ACC112 (cell line): ENCODE data around the gene SLC16A5.
"Not testable (repeated sequence)": the region's sequence is repeated elsewhere in the genome, so short reads cannot be mapped to it uniquely, and the experiment has no call there.

Source experiments
- H2AFZ ChIP-seq: fragments of 200-600 bp; sonication (generic); one replicate; pipeline ENCODE4 v1.6.0; 2017; ENCODE audit warnings: antibody characterized with exemption, low read length; ENCODE audit not compliant: unreplicated experiment
- H3K27ac ChIP-seq: fragments of 200-600 bp; sonication (generic); 2 replicates; pipeline ENCODE4 v1.5.1; 2014; ENCODE audit warnings: low read depth, mild to moderate bottlenecking, antibody characterized with exemption, low read length, moderate library complexity
- H3K27me3 ChIP-seq: fragments of 200-600 bp; sonication (generic); 2 replicates; pipeline ENCODE4 v1.6.1; 2014; ENCODE audit warnings: mild to moderate bottlenecking, antibody characterized with exemption, low read length, moderate library complexity, mixed read lengths; ENCODE audit not compliant: insufficient read depth
- H3K36me3 ChIP-seq: fragments of 200-600 bp; sonication (generic); 2 replicates; pipeline ENCODE4 v1.6.1; 2016; ENCODE audit warnings: mild to moderate bottlenecking, antibody characterized with exemption, low read length, moderate library complexity, mixed read lengths; ENCODE audit not compliant: insufficient read depth
- H3K4me1 ChIP-seq: fragments of 200-600 bp; sonication (generic); one replicate; pipeline ENCODE4 v1.6.1; 2016; ENCODE audit warnings: low read length, mixed read lengths; ENCODE audit not compliant: insufficient read depth, unreplicated experiment, control insufficient read depth
- H3K4me3 ChIP-seq: fragments of 200-600 bp; sonication (generic); 2 replicates; pipeline ENCODE4 v1.5.1; 2014; ENCODE audit warnings: mild to moderate bottlenecking, low read depth, low read length
- H3K79me2 ChIP-seq: fragments of 200-600 bp; sonication (generic); one replicate; pipeline ENCODE4 v1.6.0; 2016; ENCODE audit warnings: low read length; ENCODE audit not compliant: control insufficient read depth, unreplicated experiment, insufficient read depth

Gene SLC16A5

GRCh38 chr17:75137762-75138161 is 50.0 kb downstream of the SLC16A5 start:
- H3K36me3 ChIP-seq, result peaks cover 18% of the 10 kb centered on the region
- H3K27me3 ChIP-seq, H2AFZ ChIP-seq, H3K27ac ChIP-seq, H3K4me3 ChIP-seq, H3K4me1 ChIP-seq, H3K79me2 ChIP-seq: not testable (repeated sequence)

DNA sequence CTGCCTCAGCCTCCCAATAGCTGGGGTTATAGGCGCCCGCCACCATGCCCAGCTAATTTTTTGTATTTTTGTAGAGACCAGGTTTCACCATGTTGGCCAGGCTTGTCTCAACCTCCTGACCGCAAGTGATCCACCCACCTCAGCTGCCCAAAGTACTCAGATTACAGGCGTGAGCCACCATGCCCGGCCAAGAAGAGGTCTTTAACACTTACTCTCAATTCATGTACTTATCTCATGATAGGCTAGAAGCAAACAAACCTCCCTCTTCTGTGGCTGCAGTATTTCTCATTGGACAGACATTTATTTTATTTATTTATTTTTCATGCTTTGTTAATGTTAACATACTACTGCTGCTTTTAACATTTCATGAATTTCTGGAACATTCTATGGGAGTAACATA is 50.8 kb downstream of the SLC16A5 start:
- H3K36me3 ChIP-seq, result peaks cover 21% of the 10 kb centered on the region

GRCh38 chr17:75142236-75142971 is 54.6 kb downstream of the SLC16A5 start:
- Histone ChIP-seq H3K79me2 (no peaks in the 10 kb centered on the region), H2AFZ (no peak overlapping the region), H3K27ac (no peak overlapping the region), H3K4me3 (no peak overlapping the region), H3K4me1 (peaks cover 3% of the 10 kb centered on the region), H3K36me3 (peaks cover 36% of the 10 kb centered on the region), H3K27me3 (no peaks in the 10 kb centered on the region)

More for the DNA sequence above, 50.8 kb downstream of the SLC16A5 start:
- Histone ChIP-seq H3K4me1 (no peaks in the 10 kb centered on the region), H3K27me3 (no peaks in the 10 kb centered on the region), H2AFZ (no peak overlapping the region), H3K27ac (no peak overlapping the region), H3K4me3 (no peak overlapping the region), H3K79me2 (no peaks in the 10 kb centered on the region)

DNA sequence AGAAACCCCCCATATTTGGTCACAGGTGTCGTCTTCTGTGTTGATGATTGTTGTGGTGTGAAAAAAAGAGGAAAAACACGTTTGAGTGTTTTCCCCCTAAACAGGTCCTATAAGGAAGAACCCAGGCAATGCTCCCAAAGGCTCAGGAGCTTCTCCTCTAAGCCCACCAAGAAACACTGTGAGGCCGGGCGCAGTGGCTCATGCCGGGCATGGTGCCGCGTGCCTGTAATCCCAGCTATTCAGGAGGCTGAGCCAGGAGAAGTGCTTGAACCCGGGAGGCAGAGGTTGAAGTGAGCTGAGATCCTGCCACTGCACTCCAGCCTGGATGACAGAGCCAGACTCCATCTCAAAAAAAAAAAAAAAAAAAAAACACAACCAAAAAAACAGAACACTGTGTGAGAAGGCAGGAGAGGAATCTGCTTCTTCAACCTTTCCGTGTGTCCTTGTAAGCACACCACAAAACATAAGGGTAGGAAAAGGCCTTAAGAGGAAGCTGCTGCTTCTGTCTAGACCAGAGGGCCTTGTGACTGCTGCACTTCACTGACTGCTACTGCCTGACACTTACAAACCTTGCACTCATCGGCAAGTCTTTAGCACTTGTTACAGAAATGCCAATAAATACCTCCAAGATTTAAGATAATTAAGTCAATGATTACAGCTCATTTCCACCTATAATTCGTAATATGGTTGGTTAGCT is 57.2 kb downstream of the SLC16A5 start:
- Histone ChIP-seq H3K36me3 (peaks cover 43% of the 10 kb centered on the region), H3K27me3 (no peaks in the 10 kb centered on the region), H3K27ac (no peak overlapping the region), H3K79me2 (peaks cover 14% of the 10 kb centered on the region), H3K4me3 (no peak overlapping the region), H3K4me1 (peaks cover 3% of the 10 kb centered on the region), H2AFZ (no peak overlapping the region)

DNA sequence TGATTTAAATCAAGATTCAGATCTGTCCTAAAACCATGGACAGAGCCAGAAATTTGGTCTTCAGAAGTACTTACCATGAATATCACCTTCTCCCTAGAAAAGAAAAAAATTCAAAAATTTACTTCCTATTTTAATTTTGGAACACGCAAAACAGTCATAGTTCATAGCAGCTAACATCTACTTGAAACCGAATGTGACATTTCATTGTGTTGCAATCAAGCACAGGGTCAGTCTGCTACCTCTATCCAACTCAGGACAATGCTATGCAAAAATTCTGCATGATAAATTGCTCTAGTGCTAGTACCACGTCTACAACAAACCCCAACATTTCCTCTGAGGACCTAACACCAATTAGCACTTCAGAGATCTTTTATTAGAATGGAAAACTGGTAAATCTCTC is 58.8 kb downstream of the SLC16A5 start:
- H2AFZ ChIP-seq, result no peak overlapping the region
- H3K79me2 ChIP-seq, result peaks cover 29% of the 10 kb centered on the region
- no peak overlapping the region for H3K4me3 ChIP-seq
- peaks cover 35% of the 10 kb centered on the region; the same call in 1 of the 2 replicates for H3K36me3 ChIP-seq
- no peak overlapping the region for H3K27ac ChIP-seq
- H3K27me3 ChIP-seq, result no peaks in the 10 kb centered on the region
- peaks cover 3% of the 10 kb centered on the region for H3K4me1 ChIP-seq

- peaks cover 10% of the 10 kb centered on the region for H3K4me1 ChIP-seq
- no peaks in the 10 kb centered on the region for H3K27me3 ChIP-seq
- peaks cover 31% of the 10 kb centered on the region; the same call in 1 of the 2 replicates for H3K36me3 ChIP-seq
- H3K27ac ChIP-seq, result no peak overlapping the region
- H3K79me2 ChIP-seq, result peaks cover 43% of the 10 kb centered on the region
- H3K4me3 ChIP-seq, result no peak overlapping the region
- no peak overlapping the region for H2AFZ ChIP-seq
Observed at GRCh38 chr17:75147878-75148546, 60.3 kb downstream of the SLC16A5 start.

DNA sequence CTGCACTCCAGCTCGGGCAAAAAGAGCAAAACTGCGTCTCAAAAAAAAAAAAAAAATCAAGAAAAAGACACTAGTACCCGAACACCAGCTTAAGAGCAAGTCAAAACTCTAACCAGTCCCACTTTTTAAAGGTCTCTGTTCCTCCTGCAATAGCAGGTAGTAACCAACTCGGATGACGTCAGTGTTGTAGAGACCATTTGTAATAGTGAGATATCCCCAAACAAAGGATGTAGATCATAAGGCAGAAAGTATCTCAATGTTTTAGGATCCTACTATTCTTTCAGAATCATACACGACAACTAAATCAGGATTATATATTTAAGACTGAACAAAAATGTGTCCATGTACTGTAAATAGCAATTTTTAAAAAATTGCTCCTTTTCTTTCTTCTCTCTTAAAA is 64.2 kb downstream of the SLC16A5 start:
- Histone ChIP-seq H3K27ac (no peak overlapping the region), H3K4me3 (peak overlapping the region; percentile 84; the same call in 1 of the 2 replicates)

GRCh38 chr17:75152523-75152921 is 64.8 kb downstream of the SLC16A5 start:
- Histone ChIP-seq H3K27ac (no peak overlapping the region), H3K4me3 (peak overlapping the region; percentile 84), H3K4me1 (peaks cover 14% of the 10 kb centered on the region), H3K79me2 (peaks cover 54% of the 10 kb centered on the region), H3K27me3 (no peaks in the 10 kb centered on the region), H3K36me3 (peaks cover 6% of the 10 kb centered on the region; the same call in 1 of the 2 replicates), H2AFZ (no peak overlapping the region)

More for the DNA sequence above, 64.2 kb downstream of the SLC16A5 start:
- Histone ChIP-seq H3K36me3 (peaks cover 11% of the 10 kb centered on the region; the same call in 1 of the 2 replicates), H3K4me1 (peaks cover 16% of the 10 kb centered on the region), H3K79me2 (peaks cover 54% of the 10 kb centered on the region), H2AFZ (no peak overlapping the region), H3K27me3 (no peaks in the 10 kb centered on the region)

DNA sequence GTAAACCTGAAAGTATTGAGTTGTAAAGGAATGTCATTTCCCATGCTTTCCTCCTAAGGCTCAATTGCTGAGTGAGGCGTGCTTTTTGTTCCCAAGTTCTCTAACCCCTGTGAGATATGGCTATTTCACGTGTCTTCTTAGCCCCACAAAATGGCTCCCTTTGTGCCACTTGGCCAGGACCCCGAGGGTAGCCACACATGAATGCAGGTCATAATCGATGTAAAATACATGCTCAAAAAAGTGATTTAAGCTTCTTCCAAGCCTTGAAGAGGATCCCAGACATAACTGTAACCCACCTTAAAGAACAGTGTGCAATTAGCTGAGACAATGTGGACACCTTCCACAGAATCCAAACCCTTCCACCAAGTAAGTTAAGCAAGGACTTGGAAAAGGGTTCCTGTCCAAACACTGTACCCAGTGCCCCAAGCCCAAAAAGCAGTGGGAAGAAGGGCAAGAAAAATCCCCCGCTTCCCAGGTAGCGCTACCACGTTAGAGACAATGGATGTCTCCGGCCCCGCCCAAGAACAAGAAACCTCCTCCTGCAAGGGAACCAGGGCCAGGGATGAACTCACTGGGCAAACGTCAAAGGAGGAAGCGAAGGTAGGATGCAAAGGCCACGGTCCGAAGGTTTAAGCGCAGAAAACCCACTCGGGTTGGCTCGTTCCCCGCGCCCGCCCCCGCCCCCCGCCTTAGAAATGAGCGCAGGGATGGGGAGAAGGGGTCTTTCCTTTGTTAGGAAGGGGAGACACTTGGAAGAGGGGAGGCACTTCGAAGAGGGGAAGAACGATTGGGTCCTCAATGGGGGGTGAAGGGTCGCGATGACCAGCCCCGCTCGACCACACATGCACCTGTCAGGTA is 65.4 kb downstream of the SLC16A5 start:
- no peak overlapping the region for H3K27ac ChIP-seq
- no peaks in the 10 kb centered on the region for H3K27me3 ChIP-seq
- peak overlapping the region; percentile 84 for H3K4me3 ChIP-seq
- peak overlapping the region; percentile 55 for H2AFZ ChIP-seq
- peaks cover 54% of the 10 kb centered on the region for H3K79me2 ChIP-seq
- peaks cover under 1% of the 10 kb centered on the region; the same call in 1 of the 2 replicates for H3K36me3 ChIP-seq
- H3K4me1 ChIP-seq, result peaks cover 14% of the 10 kb centered on the region

- Histone ChIP-seq H3K27me3 (no peaks in the 10 kb centered on the region), H2AFZ (no peak overlapping the region), H3K4me1 (peaks cover 19% of the 10 kb centered on the region), H3K36me3 (no peaks in the 10 kb centered on the region), H3K79me2 (peaks cover 47% of the 10 kb centered on the region), H3K4me3 (peak overlapping the region; percentile 84), H3K27ac (no peak overlapping the region)
Observed at GRCh38 chr17:75153780-75154194, 66.0 kb downstream of the SLC16A5 start.
